SK-N-SH treated with all-trans-retinoic acid at 6 μM for 48 hours (cell line): Measurements from ENCODE around the gene FCGR3B.
"Not testable (repeated sequence)": the region's sequence is repeated elsewhere in the genome, so short reads cannot be mapped to it uniquely, and the experiment has no call there.

ENCODE experiments used
- BACH2 ChIP-seq: fragments of 250-450 bp; sonication (Bioruptor Pico); IDR thresholded peaks from 2 replicates; pipeline ENCODE4 v1.9.0; 2021; ENCODE audit warnings: mild to moderate bottlenecking, borderline replicate concordance
- CSDC2 ChIP-seq: fragments of 250-450 bp; sonication (Bioruptor Pico); IDR thresholded peaks from 2 replicates; pipeline ENCODE4 v1.5.0; 2020; ENCODE audit warnings: mild to moderate bottlenecking, moderate library complexity
- OSR1 ChIP-seq: fragments of 250-450 bp; sonication (Bioruptor Pico); IDR thresholded peaks from 2 replicates; pipeline ENCODE4 v1.8.0; 2022; ENCODE audit warnings: moderate library complexity, mild to moderate bottlenecking, inconsistent platforms
- TSHZ2 ChIP-seq: fragments of 250-450 bp; sonication (Bioruptor Pico); IDR thresholded peaks from 2 replicates; pipeline ENCODE4 v1.5.0; 2020; ENCODE audit warnings: mild to moderate bottlenecking, moderate library complexity
- ZC3H10 ChIP-seq: fragments of 250-450 bp; sonication (Bioruptor Pico); IDR thresholded peaks from 2 replicates; pipeline ENCODE4 v1.5.1; 2021; ENCODE audit warnings: mild to moderate bottlenecking, moderate library complexity
- ZFP3 ChIP-seq: fragments of 250-450 bp; sonication (Bioruptor Pico); IDR thresholded peaks from 2 replicates; pipeline ENCODE4 v1.5.0; 2020; ENCODE audit warnings: mild to moderate bottlenecking, moderate library complexity
- ZNF70 ChIP-seq: fragments of 450-650 bp; formaldehyde crosslinking; IDR thresholded peaks from 2 replicates; pipeline ENCODE4 v1.5.0; 2020; ENCODE audit warnings: mild to moderate bottlenecking, moderate library complexity
- ZNF8 ChIP-seq: fragments of 450-650 bp; formaldehyde crosslinking; IDR thresholded peaks from 2 replicates; pipeline ENCODE4 v1.5.0; 2020; ENCODE audit warnings: mild to moderate bottlenecking, moderate library complexity
- TF ChIP-seq, protein P1 (sequence below): fragments of 250-450 bp; sonication (Bioruptor Pico); IDR thresholded peaks from 2 replicates; pipeline ENCODE4 v1.5.1; 2020; ENCODE audit warnings: low read depth, mild to moderate bottlenecking, moderate library complexity
- TF ChIP-seq, protein P2 (sequence below): fragments of 250-450 bp; sonication (Bioruptor Pico); IDR thresholded peaks from 2 replicates; pipeline ENCODE4 v1.8.0; 2021; ENCODE audit warnings: low read depth, mild to moderate bottlenecking, moderate library complexity, borderline replicate concordance
- TF ChIP-seq, protein P3 (sequence below): fragments of 250-450 bp; sonication (Bioruptor Pico); IDR thresholded peaks from 2 replicates; pipeline ENCODE4 v1.8.0; 2020; ENCODE audit warnings: mild to moderate bottlenecking, moderate library complexity, borderline replicate concordance

GRCh38 chr1:161588596-161588995 lies 42.4 kb downstream of the FCGR3B start:
- not testable (repeated sequence) for TF ChIP-seq ZNF70; ZC3H10 (CRISPR knock-in tag); ZFP3 (CRISPR knock-in tag); ZNF8 (CRISPR knock-in tag); BACH2 (CRISPR knock-in tag); OSR1 (CRISPR knock-in tag); TSHZ2 (CRISPR knock-in tag); CSDC2 (CRISPR knock-in tag)
- TF ChIP-seq, protein P1, sequence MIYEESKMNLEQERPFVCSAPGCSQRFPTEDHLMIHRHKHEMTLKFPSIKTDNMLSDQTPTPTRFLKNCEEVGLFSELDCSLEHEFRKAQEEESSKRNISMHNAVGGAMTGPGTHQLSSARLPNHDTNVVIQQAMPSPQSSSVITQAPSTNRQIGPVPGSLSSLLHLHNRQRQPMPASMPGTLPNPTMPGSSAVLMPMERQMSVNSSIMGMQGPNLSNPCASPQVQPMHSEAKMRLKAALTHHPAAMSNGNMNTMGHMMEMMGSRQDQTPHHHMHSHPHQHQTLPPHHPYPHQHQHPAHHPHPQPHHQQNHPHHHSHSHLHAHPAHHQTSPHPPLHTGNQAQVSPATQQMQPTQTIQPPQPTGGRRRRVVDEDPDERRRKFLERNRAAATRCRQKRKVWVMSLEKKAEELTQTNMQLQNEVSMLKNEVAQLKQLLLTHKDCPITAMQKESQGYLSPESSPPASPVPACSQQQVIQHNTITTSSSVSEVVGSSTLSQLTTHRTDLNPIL (CRISPR knock-in tag), result not testable (repeated sequence)
- TF ChIP-seq, protein P2, sequence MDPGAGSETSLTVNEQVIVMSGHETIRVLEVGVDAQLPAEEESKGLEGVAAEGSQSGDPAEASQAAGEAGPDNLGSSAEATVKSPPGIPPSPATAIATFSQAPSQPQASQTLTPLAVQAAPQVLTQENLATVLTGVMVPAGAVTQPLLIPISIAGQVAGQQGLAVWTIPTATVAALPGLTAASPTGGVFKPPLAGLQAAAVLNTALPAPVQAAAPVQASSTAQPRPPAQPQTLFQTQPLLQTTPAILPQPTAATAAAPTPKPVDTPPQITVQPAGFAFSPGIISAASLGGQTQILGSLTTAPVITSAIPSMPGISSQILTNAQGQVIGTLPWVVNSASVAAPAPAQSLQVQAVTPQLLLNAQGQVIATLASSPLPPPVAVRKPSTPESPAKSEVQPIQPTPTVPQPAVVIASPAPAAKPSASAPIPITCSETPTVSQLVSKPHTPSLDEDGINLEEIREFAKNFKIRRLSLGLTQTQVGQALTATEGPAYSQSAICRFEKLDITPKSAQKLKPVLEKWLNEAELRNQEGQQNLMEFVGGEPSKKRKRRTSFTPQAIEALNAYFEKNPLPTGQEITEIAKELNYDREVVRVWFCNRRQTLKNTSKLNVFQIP (CRISPR knock-in tag), result not testable (repeated sequence)
- TF ChIP-seq, protein P3, sequence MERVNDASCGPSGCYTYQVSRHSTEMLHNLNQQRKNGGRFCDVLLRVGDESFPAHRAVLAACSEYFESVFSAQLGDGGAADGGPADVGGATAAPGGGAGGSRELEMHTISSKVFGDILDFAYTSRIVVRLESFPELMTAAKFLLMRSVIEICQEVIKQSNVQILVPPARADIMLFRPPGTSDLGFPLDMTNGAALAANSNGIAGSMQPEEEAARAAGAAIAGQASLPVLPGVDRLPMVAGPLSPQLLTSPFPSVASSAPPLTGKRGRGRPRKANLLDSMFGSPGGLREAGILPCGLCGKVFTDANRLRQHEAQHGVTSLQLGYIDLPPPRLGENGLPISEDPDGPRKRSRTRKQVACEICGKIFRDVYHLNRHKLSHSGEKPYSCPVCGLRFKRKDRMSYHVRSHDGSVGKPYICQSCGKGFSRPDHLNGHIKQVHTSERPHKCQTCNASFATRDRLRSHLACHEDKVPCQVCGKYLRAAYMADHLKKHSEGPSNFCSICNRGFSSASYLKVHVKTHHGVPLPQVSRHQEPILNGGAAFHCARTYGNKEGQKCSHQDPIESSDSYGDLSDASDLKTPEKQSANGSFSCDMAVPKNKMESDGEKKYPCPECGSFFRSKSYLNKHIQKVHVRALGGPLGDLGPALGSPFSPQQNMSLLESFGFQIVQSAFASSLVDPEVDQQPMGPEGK (CRISPR knock-in tag), result not testable (repeated sequence)
